HG03139 (cell line): Measurements from ENCODE around the gene SALL3.
A peak's percentile ranks its signal among the peaks of the same experiment; 100 is the strongest.

Experiments
- ATAC-seq: cut with Tn5 transposase; IDR thresholded peaks from one replicate; pipeline ENCODE4 v1.9.1; 2021; ENCODE audit not compliant: unreplicated experiment

Gene SALL3

DNA sequence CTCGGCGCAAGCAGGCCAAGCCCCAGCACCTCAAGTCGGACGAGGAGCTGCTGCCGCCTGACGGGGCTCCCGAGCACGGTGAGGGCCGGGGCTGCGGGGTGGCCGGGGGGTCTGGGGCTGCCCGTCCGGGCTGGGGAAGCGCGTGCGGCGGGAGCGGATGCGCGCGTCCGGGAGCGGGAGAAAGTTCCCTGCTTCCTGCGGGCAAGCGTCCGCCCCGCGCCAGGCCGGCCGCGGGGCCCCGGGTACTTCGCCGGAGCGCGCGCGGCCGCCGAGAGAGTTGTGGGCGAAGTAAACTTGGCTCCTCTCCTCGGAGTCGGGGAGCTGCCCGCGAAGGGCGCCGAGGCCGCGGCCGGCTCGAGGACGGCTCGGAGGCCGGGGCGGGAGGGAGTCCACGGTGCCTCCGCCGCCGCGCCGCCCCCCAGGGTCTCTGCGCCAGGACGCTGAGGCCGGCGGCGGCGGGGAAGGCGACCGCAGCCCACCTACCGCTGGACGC is 707 bp downstream of the SALL3 start:
- ATAC-seq, result no peak

DNA sequence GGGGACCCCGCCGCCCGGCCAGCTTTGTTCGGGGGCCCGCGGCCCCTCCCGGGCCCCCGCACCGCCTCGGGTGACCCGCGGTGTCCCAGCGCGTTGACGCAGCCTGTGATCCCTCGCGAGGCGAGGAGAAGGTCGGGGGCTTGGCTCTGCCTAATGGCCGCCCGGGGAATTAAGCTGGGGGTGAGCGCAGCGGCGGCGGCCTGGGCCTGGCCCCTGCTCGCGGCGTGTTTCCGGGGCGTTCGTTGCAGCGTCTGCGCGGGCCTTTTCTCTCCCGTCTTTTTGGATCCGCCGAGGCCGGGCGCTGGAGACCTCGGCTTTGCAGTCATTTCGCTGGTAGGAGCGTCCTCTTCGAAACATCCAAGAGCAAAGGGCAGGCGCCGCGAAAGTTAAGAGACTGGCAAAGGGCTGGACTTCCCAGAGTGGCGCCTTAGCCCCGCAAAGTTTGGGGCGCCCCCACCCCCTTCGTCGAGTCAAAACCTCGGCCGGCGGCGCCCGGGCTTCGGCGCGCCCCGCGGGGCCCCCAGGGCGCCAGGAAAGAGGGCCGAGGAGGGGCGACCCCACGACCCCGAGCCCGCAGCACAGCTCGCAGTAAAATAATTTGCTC is 1.3 kb downstream of the SALL3 start:
- ATAC-seq, result no peak

GRCh38 chr18:78981394-78981831 is 1.8 kb downstream of the SALL3 start:
- no peak for ATAC-seq

DNA sequence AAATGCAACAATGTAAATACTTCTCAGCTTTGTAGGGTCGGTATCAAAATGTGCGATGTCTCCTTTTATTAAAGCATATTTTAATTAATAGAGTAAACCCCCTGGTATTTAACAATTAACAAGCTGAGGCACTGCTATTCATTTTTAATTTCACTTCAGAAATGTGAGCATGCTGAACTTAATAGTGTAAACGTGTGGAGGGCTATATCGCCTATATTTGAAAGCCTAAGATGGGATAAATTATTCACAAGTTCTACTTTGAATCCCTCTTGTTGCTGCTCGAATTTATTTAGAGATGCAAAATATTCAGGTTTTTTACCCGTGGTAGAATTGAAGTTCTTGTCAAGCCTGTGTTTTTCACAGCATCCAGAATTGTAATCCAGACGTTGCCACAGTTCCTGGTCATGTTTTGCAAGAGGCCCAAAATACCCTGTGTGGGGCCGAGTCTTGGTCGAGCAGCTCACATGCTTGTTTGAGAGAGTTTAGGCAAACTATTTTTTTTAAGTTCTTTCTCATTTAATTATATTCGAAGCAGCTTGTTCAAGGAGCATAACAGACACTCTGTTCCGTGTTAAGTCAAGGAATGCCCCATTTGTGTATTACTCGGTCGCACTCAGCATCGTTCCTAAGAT is 2.5 kb downstream of the SALL3 start:
- no peak for ATAC-seq

GRCh38 chr18:78983512-78983911 is 3.9 kb downstream of the SALL3 start:
- ATAC-seq, result no peak

GRCh38 chr18:78984941-78985784 is 5.5 kb downstream of the SALL3 start:
- peak; percentile 56 for ATAC-seq

DNA sequence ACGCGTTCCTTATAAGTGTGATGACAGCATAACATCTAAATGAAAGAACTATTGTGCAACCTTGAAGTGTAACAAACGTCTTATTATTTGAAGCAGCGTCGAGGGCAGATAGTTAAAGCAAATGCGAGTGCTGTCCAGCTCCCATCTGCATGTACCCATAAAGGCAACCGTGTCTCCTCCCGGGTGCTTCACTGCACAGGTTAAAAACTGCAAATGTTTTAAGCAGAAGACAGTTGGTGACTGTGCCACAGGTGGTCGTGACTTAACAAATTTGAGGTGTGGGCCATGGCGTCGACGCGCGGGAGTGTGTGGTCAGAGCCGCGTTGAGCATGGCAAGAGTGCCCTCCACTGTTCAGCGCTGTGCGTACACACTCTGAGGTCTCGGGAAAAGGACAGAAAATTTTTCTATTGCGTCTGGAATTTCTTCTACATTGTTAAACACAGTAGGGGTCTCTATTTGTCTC is 6.4 kb downstream of the SALL3 start:
- no peak for ATAC-seq

GRCh38 chr18:78991446-78991845 is 11.8 kb downstream of the SALL3 start:
- ATAC-seq, result no peak

DNA sequence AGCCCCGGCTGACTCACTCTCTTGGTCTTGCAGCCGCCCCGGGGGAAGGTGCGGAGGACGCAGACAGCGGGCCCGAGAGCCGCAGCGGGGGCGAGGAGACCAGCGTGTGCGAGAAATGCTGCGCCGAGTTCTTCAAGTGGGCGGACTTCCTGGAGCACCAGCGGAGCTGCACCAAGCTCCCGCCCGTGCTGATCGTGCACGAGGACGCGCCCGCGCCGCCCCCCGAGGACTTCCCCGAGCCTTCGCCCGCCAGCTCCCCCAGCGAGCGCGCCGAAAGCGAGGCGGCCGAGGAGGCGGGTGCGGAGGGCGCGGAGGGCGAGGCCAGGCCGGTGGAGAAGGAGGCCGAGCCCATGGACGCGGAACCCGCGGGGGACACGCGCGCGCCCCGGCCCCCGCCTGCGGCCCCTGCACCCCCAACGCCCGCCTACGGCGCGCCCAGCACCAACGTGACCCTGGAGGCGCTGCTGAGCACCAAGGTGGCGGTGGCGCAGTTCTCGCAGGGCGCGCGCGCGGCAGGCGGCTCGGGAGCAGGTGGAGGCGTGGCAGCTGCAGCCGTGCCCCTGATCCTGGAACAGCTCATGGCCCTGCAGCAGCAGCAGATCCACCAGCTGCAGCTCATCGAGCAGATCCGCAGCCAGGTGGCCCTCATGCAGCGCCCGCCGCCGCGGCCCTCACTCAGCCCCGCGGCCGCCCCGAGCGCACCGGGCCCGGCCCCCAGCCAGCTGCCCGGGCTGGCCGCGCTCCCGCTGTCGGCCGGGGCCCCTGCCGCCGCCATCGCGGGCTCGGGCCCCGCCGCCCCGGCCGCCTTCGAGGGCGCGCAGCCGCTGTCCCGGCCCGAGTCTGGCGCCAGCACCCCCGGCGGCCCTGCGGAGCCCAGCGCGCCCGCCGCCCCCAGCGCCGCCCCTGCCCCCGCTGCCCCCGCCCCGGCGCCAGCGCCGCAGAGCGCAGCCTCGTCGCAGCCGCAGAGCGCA is 12.7 kb downstream of the SALL3 start:
- no peak for ATAC-seq

- ATAC-seq, result no peak
Observed at GRCh38 chr18:78993014-78993926, 13.7 kb downstream of the SALL3 start.

GRCh38 chr18:78994000-78994399 is 14.4 kb downstream of the SALL3 start:
- no peak for ATAC-seq

DNA sequence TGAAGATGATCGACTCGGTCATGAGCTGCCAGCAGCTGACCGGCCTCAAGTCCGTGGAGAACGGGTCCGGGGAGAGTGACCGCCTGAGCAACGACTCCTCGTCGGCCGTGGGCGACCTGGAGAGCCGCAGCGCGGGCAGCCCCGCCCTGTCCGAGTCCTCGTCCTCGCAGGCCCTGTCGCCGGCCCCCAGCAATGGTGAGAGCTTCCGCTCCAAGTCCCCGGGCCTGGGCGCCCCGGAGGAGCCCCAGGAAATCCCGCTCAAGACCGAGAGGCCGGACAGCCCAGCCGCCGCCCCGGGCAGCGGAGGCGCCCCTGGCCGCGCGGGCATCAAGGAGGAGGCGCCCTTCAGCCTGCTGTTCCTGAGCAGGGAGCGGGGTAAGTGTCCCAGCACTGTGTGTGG is 14.9 kb downstream of the SALL3 start:
- no peak for ATAC-seq

DNA sequence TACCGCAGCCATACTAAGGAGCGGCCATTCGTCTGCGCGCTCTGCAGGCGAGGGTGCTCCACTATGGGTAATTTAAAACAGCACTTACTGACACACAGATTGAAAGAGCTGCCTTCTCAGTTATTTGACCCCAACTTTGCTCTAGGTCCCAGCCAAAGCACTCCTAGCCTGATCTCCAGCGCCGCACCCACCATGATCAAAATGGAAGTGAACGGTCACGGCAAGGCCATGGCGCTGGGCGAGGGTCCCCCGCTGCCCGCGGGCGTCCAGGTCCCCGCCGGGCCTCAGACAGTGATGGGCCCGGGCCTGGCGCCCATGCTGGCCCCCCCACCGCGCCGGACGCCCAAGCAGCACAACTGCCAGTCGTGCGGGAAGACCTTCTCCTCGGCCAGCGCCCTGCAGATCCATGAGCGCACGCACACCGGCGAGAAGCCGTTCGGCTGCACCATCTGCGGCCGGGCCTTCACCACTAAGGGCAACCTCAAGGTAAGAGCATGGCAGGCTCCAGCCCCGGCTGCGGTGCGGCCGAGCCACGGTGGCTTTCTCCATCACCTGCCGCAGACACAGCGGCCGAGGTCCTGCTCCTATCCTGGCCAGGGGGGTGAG is 15.5 kb downstream of the SALL3 start:
- no peak for ATAC-seq

DNA sequence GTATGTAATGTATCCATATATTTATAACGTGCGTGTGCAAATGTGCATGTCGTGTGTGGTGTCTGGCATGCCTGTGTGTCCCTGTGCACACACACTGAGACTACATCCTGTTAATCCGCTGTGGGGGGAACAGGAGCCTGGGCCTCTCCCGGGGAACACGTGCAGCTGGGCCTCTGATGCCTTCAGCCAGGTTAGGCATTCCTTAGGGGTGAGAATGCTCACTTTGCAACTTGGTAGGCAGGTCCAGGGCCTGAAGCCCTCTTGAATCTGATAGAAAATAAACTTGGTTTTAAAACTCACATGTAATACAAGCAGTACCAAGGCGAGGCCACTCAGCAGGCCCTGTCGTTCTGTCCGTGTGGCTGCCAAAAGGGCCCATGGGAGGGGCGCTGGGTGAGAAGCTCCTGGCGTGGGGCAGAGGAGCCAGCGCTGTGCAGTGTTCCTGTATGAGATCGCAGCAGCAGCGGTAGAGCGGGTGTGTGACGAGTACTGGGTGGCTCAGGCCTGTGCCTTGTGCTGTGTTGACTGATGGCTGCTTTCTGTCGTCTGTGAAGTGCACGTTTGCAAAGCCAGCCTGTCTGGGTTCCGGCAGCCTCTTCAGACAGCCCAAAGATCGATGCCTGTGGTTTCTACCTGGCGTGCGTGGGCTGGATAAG is 16.2 kb downstream of the SALL3 start:
- ATAC-seq, result no peak

GRCh38 chr18:78996741-78997490 is 17.3 kb downstream of the SALL3 start:
- ATAC-seq, result no peak

DNA sequence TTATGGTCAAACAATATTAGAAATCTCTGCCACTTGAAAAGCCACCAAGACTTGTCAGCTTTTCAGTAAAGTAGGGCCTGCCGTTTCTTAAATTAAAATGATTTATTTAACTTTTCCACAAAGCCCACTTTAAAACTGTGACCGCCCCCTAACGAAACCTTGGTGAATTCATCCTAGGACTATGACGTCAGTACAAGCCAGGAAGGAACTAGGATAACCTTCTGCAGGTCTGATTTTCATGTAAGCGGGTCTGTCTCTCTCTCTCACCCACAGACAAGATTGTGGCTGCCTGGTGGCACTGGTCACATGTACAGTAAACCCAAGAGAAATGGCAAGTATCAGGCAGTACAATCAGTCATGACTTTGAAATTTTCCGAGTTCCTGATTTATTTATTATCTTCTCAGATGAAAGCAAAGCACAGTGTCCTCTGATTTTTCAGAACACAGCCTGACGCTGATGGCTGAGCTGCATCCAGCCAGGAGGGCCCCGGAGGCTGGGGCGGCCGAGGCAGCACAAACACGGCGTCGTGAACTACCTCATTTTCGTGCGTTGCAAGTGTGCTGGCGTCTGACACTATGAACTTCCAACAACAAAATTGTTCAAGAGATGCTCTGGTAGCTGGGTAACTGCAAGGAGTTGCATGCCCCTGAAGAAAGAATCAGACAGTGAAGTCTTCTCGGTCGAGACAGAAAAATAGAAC is 18.9 kb downstream of the SALL3 start:
- no peak for ATAC-seq

DNA sequence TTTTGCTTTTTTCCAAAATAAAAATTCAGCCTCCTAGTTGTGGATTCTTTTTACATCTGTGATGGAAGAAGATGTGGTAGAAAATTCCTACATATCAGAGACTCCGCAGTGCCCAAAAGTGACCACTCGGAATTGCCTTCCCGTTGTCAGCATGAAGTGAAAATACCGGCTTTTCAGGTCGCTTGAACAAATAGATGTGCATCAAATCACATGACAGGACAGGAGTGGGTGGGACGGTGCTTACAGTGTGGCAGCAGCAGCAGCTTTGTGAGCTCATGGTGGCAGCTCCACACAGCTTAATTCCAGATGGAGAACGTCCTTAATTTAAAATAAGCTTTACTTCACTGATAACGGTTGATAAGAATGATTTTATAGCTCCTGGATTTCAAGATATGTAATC is 20.3 kb downstream of the SALL3 start:
- ATAC-seq, result no peak
